ENCODE results near the gene CCNY. TPM values are rescaled to one million over a fixed set of nuclear protein-coding genes. Genes with fewer than 3 reads are reported as not detected.

Gene CCNY
- polyA plus RNA-seq, 1 donor = 55.2 TPM

- no peak overlapping the region for H3K4me3 ChIP-seq (ENCODE audit: low read length)
- H3K9me3 ChIP-seq (ENCODE audit: control insufficient read depth, low read depth, low read length) = no peaks in the 10 kb centered on the region
- peaks cover 12% of the 10 kb centered on the region for H3K27me3 ChIP-seq (ENCODE audit: control insufficient read depth, insufficient read depth, low read length)
- no peaks in the 10 kb centered on the region for H3K36me3 ChIP-seq (ENCODE audit: control insufficient read depth, insufficient read depth, low read length)
- WGBS (ENCODE audit: insufficient coverage, low lambda C conversion rate) = 100% methylated on average over 1 of the region's 8 CpGs
- no peak for DNase-seq
- no peak overlapping the region for H3K27ac ChIP-seq (ENCODE audit: low read length)
- H3K4me1 ChIP-seq (ENCODE audit: control insufficient read depth, insufficient read depth, low read length) = no peaks in the 10 kb centered on the region
Measured at GRCh38 chr10:35613597-35614226, 277.4 kb downstream of the CCNY start.

- H3K4me1 ChIP-seq (ENCODE audit: control insufficient read depth, insufficient read depth, low read length) = no peaks in the 10 kb centered on the region
- 87% methylated on average over 3 of the region's 5 CpGs for WGBS (ENCODE audit: insufficient coverage, low lambda C conversion rate)
Measured at GRCh38 chr10:35614312-35614711, 278.0 kb downstream of the CCNY start.

More at GRCh38 chr10:35614312-35614711, 278.0 kb downstream of the CCNY start:
- H3K36me3 ChIP-seq (ENCODE audit: control insufficient read depth, insufficient read depth, low read length) = no peaks in the 10 kb centered on the region
- H3K9me3 ChIP-seq (ENCODE audit: control insufficient read depth, low read depth, low read length) = no peaks in the 10 kb centered on the region
- H3K27ac ChIP-seq (ENCODE audit: low read length) = no peak overlapping the region
- DNase-seq = no peak
- H3K27me3 ChIP-seq (ENCODE audit: control insufficient read depth, insufficient read depth, low read length) = peaks cover 7% of the 10 kb centered on the region
- H3K4me3 ChIP-seq (ENCODE audit: low read length) = no peak overlapping the region

Other genes with a start within 250 kb of the CCNY start
- gene CUL2, start 246.2 kb upstream of the CCNY start, polyA plus RNA-seq = 34.6 TPM
- 24.2 TPM for gene CREM, start 209.7 kb upstream of the CCNY start, polyA plus RNA-seq